CD8-positive, alpha-beta memory T cell (primary cell): ENCODE data around the gene PLEKHD1. TPM values are rescaled to one million over a fixed set of nuclear protein-coding genes. Genes with fewer than 3 reads are reported as not detected.

ENCODE experiments used
- polyA plus RNA-seq: library from polyadenylated mRNA; unstranded; fragments of 300-500 nt; fragmentation: Illumina TruSeq; gene quantifications from one replicate; pipeline ENCODE4 v1.2.3, GENCODE V29; 2021
- total RNA-seq, 2 experiments: library from RNA; stranded (reverse); gene quantifications; one replicate each; pipeline ENCODE4 v1.2.3, GENCODE V29; 2021

The PLEKHD1 gene
- total and polyA plus RNA-seq, 3 experiments from 2014 or later: 0.06 to 0.11 TPM; not detected in 1

Other genes starting within 250 kb of the PLEKHD1 start
- under 1 TPM in 1 of 2 experiments, not detected in 1; 0.11 TPM for gene GALNT16, start 224.6 kb upstream of the PLEKHD1 start, total RNA-seq
- gene GALNT16, start 224.6 kb upstream of the PLEKHD1 start, polyA plus RNA-seq: not detected
- gene ERH, start 86.4 kb upstream of the PLEKHD1 start, total RNA-seq: 100 to 1,000 TPM; 406 to 410 TPM
- gene ERH, start 86.4 kb upstream of the PLEKHD1 start, polyA plus RNA-seq: 61.2 TPM
- gene SLC39A9, start 86.0 kb upstream of the PLEKHD1 start, total RNA-seq: 10 to 100 TPM; 51.3 to 53.6 TPM
- gene SLC39A9, start 86.0 kb upstream of the PLEKHD1 start, polyA plus RNA-seq: 18.9 TPM
- gene CCDC177, start 90.1 kb downstream of the PLEKHD1 start, total RNA-seq: not detected
- not detected for gene CCDC177, start 90.1 kb downstream of the PLEKHD1 start, polyA plus RNA-seq
- 10 to 100 TPM; 51.4 to 53.9 TPM for gene SUSD6, start 126.9 kb downstream of the PLEKHD1 start, total RNA-seq
- 9.3 TPM for gene SUSD6, start 126.9 kb downstream of the PLEKHD1 start, polyA plus RNA-seq